Omental fat pad (tissue), 4 donors: ENCODE results near the gene ACSM3. TPM values are rescaled to one million over a fixed set of nuclear protein-coding genes. Genes with fewer than 3 reads are reported as not detected.

Experiments used
- ATAC-seq: fragments of 150-250 bp; one replicate; pipeline ENCODE4 v1.9.1; 2016; ENCODE audit warnings: mild to moderate bottlenecking, moderate library complexity; ENCODE audit not compliant: low FRiP score
- DNase-seq: peaks from one replicate; pipeline ENCODE4 v3.0.0-alpha.2; 2019; ENCODE audit warnings: low spot score
- total RNA-seq, 4 donors: library from RNA; depleted of rRNA; stranded (reverse); fragments of >200 nt; gene quantifications; one replicate each; pipeline ENCODE4 v1.1.0, GENCODE V29; 2016
- TF ChIP-seq, protein P1 (sequence below), 3 donors: fragments of 450-650 bp; IDR thresholded peaks; one replicate each; pipeline ENCODE4 v1.5.1; 2016 to 2017; ENCODE audit warnings: antibody characterized with exemption in 3 of 3, mild to moderate bottlenecking in 3 of 3, moderate library complexity in 2 of 3

ACSM3 gene
- total RNA-seq, 4 donors from 2014 or later = 7.2 to 82.9 (median 10.9) TPM

DNA sequence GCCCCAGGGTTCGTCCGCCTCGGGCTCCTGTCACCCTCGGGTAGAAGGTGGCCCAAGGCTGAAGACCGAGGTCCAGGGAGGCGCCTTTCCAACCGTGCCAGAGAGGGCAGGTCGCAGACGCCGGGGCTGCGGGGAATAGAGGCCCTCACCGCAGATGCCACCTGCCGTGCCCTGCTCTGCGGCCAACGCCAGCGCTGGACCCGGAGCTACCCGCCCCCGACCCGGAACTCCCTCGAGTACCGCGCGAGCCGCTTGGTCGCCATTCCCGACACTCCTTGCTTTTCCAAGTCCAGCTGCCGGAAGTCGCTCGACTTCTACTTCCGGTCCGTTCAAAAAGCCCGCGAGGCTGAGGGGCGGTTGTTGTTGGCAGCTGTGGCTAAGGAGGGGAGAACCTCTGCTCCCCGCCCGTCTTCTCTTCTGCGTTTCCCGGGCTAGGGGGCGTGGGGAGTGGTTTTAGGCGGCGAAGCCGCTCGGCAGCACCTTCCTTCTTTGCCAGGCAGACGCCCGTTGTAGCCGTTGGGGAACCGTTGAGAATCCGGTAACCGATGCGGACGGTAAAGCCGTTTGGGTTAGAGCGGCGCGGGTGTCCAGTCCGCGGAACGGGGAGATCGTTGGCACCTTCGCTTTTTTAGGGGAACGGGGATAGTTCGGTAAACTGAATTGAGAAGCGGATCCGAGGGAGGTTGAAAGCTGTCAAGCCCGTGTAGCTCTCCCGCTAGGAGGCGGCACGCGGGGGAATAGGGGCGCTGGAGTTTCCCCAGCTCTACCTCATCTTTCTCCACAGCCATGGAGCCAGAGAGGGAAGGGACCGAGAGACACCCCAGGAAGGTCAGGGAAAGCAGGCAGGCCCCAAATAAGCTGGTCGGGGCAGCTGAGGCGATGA is 42.6 kb downstream of the ACSM3 start, which contains the start of the genes ERI2 and REXO5:
ERI2 (minus strand) TSS at position 305 of the 883 bp plus-strand sequence; CDS start at position 263, 42 bp downstream.
REXO5 (plus strand) TSS at position 360 of the 883 bp plus-strand sequence; CDS start at position 787, 427 bp downstream.
- TF ChIP-seq, protein P1, sequence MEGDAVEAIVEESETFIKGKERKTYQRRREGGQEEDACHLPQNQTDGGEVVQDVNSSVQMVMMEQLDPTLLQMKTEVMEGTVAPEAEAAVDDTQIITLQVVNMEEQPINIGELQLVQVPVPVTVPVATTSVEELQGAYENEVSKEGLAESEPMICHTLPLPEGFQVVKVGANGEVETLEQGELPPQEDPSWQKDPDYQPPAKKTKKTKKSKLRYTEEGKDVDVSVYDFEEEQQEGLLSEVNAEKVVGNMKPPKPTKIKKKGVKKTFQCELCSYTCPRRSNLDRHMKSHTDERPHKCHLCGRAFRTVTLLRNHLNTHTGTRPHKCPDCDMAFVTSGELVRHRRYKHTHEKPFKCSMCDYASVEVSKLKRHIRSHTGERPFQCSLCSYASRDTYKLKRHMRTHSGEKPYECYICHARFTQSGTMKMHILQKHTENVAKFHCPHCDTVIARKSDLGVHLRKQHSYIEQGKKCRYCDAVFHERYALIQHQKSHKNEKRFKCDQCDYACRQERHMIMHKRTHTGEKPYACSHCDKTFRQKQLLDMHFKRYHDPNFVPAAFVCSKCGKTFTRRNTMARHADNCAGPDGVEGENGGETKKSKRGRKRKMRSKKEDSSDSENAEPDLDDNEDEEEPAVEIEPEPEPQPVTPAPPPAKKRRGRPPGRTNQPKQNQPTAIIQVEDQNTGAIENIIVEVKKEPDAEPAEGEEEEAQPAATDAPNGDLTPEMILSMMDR (IDR thresholded peaks at IDR 0.05) = no peak
- ATAC-seq = peak; percentile 94
- peak; percentile 88 for DNase-seq

DNA sequence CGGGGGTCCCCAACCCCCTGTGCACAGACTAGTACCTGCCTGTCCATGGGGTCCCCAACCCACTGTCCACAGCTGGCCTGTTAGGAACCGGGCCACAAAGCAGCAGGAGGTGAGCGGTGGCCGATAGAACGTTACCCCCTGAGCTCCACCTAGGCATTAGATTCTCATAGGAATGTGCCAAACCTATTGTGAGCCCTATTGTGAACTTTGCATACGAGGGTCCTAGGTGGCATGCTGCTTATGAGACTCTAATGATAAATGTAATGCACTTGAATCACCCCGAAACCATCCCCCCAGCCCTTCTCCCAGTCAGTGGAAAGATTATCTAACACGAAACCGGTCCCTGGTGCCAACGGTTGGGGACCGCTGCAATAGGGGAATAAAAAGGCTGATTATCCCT is 44.0 kb downstream of the ACSM3 start:
- TF ChIP-seq, protein P1 (IDR thresholded peaks at IDR 0.05) = no peak
- no peak for ATAC-seq
- DNase-seq = no peak

DNA sequence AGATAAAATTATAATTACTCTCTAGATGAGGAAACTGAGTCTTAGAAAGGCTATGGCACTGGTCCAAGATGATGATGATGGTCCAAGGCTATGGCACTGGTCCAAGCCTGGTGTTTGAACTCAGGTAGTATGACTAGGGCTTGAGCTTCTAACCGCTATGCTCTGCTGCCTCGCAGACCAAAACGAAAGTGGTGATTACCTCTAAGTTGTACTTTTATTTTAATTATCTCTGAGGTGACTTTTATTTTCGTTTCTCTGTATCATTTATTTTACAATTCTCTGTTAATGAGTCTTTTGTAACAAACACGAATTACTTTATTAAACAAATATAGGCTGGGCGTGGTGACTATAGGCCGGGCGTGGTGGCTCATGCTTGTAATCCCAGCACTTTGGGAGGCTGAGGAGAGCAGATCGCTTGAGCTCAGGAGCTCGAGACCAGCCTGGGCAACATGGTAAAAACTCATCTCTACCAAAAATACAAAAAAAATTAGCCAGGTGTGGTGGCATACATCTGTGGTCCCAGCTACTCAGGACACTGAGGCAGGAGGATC is 48.1 kb downstream of the ACSM3 start:
- TF ChIP-seq, protein P1 (IDR thresholded peaks at IDR 0.05) = no peak
- no peak for ATAC-seq
- no peak for DNase-seq

DNA sequence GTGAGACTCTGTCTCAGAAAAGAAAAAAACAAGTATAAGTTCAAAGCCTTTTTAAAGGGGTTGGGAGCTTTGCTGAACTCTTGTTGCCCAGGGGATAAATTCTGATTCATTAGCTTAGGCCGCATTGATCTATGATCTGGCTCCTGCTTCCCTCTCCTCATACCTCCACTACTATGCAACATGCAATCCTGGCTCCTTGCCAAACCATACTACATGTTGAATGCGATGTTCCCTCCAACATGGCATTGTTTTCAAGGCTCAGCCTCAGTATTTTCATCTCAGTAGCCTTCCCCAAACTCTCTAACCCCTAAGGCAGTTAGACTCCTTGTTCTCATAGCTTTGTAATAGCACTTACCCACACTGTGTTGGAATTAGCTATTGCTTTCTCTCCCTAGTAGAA is 48.7 kb downstream of the ACSM3 start:
- no peak for ATAC-seq
- DNase-seq = no peak
- TF ChIP-seq, protein P1 (IDR thresholded peaks at IDR 0.05) = no peak

DNA sequence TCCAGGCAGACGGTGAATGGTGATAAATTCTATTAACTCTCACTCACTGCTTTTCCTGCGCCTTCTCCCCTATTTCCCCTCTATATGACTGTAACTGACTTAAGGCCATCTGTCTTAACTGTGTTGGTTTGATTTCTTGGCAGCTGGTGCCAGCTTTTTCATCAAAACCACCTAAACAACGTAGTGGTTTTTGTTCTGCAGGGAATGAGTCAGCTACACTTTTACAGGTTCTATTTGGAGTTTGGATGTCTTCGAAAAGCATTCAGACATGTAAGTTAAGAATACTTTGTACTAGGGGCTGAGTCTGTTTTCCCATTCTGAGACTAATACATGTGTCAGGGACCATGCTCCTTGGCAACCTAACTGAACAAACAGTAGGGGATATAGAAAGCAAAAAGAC is 51.0 kb downstream of the ACSM3 start:
- DNase-seq = no peak
- TF ChIP-seq, protein P1 (IDR thresholded peaks at IDR 0.05) = no peak
- ATAC-seq = no peak

DNA sequence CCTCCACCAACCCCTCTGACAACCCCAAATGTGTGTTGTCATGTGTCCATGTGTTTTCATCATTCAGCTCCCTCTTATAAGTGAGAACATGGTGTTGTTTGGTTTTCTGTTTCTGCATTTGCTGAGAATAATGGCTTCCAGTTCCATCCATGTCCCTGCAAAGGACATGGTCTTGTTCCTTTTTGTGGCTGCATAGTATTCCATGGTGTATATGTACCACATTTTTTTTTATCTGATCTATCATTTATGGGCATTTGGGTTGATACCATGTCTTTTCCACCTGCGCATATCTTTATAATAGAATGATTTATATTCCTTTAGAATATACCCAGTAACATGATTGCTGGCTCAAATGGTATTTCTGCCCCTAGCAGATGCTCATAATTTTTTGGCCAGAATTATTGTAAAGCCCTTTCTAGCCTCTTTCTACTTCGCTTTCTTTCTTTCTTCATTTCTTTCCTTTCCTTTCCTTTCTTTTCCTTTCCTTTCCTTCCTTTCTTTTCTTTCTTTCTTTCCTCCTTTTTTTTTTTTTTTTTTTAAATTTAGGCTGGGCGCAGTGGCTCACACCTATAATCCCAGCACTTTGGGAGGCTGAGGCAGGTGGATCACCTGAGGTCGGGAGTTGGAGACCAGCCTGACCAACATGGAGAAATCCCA is 55.2 kb downstream of the ACSM3 start:
- DNase-seq (no peak), ATAC-seq (no peak)

More for the DNA sequence above, 55.2 kb downstream of the ACSM3 start:
- TF ChIP-seq, protein P1 (IDR thresholded peaks at IDR 0.05) = no peak
